Measurements from ENCODE around the gene ZBTB48. TPM values are rescaled to one million over a fixed set of nuclear protein-coding genes. Genes with fewer than 3 reads are reported as not detected.
A peak's percentile ranks its signal among the peaks of the same experiment; 100 is the strongest.

ZBTB48 gene
- polyA plus RNA-seq, 3 donors = 19.0 to 31.4 (median 19.3) TPM

DNA sequence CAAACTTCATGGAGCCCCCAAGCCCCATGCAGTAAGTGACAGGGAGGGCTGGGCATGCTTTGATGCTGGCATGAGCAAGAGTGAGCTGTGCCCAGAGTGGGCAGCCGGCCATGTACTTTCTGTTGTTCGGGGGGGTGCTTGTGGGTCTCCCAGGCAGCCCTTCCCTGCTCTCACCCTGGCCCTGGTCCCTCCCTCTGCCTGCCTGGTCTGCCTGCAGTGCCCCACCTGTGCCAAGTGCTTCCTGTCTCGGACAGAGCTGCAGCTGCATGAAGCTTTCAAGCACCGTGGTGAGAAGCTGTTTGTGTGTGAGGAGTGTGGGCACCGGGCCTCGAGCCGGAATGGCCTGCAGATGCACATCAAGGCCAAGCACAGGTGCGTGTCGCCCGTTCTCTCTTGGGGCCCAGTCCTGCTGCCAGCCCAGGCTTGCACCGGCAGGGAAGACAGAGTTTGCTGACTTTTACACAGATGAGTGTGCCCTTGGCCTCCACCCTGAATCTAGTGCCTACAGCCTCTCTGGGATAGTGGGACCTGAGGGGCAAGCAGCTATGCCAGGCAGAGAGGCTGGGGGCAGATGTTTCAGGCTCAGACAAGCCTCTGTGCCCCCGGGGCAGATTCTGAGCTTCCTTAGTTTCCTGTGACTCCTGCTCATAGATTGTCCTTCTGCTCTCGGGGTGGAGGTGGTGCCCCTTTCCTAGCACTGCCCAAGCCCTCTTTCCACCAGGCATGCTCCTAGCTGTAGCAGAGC lies 7.6 kb downstream of the ZBTB48 start:
- no peak overlapping the region for H3K27ac ChIP-seq (ENCODE audit: low read depth, low read length)
- WGBS, 3 donors = 35 to 62% (median 62%) methylated on average over 13 of the region's 13 CpGs

DNA sequence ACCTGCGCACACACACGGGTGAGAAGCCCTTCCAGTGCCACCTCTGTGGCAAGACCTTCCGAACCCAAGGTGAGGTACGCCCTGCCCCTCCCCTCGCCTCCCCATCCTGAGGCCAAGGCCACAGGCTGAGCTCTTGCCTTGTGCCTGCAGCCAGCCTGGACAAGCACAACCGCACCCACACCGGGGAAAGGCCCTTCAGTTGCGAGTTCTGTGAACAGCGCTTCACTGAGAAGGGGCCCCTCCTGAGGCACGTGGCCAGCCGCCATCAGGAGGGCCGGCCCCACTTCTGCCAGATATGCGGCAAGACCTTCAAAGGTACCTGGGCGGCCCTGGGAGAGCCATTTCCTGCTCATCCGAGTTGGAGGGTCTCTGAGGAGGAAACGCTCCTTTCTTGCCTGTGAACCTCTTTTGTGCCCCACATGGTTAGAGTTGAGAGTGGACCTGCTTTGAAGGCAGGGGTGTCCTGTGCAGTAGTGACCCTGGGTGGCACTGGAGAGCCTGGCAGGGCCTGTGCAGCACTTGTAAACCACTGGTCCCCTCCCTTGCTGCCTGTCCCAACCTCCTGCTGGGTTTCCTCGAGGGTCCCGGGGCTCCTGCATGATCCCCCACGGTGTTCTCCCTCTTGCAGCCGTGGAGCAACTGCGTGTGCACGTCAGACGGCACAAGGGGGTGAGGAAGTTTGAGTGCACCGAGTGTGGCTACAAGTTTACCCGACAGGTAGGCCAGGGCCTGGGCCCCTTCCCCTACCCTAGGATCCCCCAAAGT lies 8.5 kb downstream of the ZBTB48 start:
- 67 to 87% (median 85%) methylated on average over 25 of the region's 25 CpGs for WGBS, 3 donors
- no peak overlapping the region for H3K27ac ChIP-seq (ENCODE audit: low read depth, low read length)

DNA sequence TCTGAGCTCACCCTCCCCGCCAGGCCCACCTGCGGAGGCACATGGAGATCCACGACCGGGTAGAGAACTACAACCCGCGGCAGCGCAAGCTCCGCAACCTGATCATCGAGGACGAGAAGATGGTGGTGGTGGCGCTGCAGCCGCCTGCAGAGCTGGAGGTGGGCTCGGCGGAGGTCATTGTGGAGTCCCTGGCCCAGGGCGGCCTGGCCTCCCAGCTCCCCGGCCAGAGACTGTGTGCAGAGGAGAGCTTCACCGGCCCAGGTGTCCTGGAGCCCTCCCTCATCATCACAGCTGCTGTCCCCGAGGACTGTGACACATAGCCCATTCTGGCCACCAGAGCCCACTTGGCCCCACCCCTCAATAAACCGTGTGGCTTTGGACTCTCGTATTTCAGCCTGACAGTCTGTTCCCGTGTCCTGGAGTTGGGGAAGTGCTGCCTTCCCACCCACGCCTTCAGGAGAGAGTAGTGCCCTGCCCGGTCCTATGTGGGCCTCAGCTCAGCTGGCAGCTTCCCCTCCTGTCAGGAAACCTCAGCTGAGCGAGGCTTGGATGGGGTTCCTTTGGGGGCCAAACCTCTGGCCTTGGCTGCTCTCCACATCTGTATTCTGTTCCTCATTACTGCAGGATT lies 9.2 kb downstream of the ZBTB48 start:
- H3K27ac ChIP-seq (ENCODE audit: low read depth, low read length) = no peak overlapping the region
- WGBS, 3 donors = 74 to 85% (median 78%) methylated on average over 24 of the region's 24 CpGs

DNA sequence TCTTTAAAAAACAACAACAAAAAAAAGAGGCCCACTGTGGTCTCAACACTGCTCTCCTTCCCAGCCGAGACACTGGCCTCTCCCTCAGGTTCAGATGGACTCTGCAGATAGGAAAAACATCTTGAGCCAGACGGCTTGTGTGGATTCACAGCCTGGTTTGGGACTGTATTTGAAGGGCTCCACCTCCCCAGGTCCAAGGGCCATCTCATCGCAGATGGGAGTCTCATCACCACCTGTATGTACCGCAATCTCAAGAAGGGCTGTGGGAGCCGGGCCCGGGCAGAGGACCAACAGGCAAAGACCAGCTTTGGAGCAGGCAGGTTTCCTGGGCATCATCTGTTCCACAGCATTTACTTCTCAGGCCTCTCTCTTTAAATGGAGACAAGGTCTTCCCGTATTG lies 10.3 kb downstream of the ZBTB48 start:
- 83 to 92% (median 88%) methylated on average over 7 of the region's 7 CpGs for WGBS, 3 donors
- no peak overlapping the region for H3K27ac ChIP-seq (ENCODE audit: low read depth, low read length)

DNA sequence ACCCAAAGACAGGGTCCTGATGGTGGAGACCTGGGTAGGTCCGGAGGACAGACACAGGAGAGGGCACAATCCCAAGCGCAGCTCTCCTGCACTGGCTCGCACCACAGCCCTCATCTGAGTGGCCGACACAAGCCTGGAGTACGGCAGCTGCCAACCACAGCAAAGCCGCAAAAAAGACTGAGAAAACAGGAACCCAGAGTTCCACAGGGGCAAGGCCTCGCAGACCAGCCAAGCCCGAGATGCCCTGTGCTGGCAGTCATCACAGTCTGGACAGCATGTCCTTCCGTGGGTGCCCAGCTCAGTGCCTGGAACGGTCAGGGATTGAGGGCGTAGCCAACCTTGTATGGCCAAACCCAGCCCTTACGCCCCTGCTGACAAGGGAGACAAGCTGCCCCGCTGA lies 11.4 kb downstream of the ZBTB48 start:
- WGBS, 3 donors = 45 to 78% (median 48%) methylated on average over 13 of the region's 13 CpGs
- no peak overlapping the region for H3K27ac ChIP-seq (ENCODE audit: low read depth, low read length)

DNA sequence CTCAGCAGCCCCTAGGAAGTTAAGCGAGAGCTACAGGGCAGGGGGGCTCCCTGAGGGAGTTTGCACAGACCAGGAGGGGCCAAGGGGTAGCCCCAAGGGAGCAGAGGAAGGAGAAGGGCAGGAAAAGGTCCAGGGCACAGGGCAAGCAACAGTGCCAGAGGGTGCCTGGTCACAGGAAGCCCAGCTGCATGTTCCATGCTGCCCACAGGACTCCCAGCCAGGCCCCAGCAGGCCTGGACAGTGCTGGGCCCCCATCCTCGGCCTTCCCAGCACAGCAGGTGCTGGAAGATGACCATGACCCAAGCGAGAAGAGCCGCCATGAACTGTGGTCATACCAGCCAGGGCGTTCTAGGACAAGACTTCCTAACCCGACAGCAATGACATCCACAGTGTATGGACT lies 11.8 kb downstream of the ZBTB48 start:
- H3K27ac ChIP-seq (ENCODE audit: low read depth, low read length) = no peak overlapping the region
- WGBS, 3 donors = 74 to 89% (median 80%) methylated on average over 6 of the region's 6 CpGs

DNA sequence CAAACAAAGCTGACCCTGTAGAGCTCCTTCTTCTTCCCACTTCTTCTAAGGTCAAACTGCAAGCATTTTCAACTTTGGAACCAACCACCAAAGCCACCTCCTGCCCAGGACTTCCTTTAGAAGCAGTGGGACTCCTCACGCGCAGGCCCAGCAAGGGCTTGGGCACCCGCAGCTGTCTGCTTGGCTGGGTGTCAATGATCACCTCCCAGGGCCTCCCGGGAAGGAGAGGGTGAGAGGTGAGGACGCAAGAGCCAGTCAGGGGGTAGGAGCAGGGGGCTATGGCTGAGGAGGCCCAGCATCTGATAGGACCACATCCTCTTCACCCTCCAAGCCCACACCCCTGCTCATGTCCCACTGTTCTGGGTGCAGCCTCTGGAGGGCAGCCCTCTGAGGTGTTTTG lies 12.6 kb downstream of the ZBTB48 start:
- no peak overlapping the region for H3K27ac ChIP-seq (ENCODE audit: low read depth, low read length)
- 31 to 53% (median 35%) methylated on average over 5 of the region's 5 CpGs for WGBS, 3 donors

DNA sequence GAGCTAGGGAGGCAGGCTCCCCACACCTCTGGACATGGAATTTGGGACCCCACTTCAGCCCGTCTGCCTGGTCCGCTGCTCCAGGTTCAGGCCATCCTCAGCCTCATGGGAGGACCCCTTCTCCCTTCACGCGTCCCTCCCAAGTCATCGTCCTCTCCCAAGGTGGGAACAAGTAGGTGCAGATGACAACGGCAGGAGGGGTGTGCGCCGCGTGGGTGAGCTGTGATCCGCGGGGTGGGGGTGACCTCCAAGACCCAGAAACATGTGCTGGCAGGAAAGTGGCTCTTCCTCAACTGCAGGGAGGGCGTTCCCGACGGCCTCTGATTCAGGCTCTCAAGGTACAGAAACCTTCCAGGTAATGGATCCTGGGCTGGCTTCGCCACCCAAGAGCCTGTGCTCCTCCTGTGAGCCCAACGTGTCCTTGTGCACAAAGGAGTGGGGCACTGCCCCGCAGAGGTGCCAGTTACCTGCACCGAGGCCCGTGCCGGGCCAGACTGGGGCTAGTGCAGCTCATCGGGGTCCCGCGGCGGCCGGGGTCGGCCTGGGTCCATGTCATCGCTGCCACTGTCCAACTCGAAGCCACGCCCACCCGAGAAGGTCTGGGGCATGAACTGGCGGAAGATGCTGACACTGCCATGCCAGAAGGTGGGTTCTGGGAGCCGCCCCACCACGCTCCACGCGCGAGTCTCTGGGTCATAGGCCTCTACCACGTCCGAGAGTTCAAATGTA lies 13.2 kb downstream of the ZBTB48 start:
- 91 to 94% (median 92%) methylated on average over 38 of the region's 38 CpGs for WGBS, 3 donors
- no peak overlapping the region for H3K27ac ChIP-seq (ENCODE audit: low read depth, low read length)

DNA sequence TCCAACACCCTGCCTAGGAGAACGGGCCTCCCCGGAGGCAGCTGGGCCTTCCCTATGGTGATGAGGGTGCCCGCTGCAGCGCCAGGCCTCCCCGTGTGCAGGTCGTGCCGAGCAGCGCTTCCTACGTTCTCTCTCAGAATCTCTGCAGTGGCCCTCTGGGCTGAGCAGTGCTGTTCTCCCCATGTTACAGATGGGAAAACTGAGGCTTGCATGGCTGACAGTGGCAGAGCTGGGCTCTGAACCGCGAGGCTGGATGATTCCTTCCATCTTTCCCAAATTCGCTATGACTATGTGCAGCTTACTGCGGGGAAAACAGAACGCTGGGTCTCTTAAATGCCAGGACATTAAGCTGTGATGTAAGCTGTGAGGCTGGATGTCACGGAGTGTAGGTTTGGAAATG lies 14.0 kb downstream of the ZBTB48 start:
- 93 to 96% (median 94%) methylated on average over 14 to 15 of the region's 15 CpGs for WGBS, 3 donors
- no peak overlapping the region for H3K27ac ChIP-seq (ENCODE audit: low read depth, low read length)

DNA sequence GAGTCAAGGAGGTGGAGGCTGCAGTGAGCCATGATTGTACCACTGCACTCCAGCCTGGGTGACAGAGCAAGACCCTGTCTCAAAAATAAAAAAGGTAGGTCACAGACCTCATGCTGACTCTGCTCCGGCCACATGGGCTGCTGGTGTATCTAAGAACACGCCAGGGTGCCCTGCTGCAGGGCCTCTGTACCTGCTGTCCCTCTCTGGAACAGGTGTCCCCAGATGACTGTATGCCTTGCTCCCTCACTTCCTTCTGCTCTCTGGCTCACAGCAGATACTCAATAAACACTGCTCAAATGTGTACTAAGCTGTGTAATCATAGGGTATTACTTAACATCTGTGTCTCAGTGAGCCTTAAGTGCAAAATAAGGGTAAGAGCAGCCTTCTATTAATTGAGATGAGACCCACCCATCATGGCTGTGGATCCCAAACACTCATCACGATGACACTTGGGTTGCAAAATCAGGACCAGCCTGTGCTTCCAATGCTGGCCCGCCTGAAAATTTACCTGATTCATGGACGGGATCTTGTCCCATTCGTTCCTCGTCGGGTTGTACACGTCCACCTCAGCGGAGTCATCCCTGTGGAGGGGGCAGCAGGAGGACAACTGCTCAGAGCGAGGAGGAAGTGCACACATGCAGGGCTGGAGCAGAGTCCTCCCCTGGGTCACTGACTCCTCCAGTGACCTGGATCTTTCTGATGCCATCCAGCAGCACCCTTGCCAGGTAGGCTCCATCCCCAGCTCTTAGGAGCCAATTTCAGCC lies 15.4 kb downstream of the ZBTB48 start:
- no peak overlapping the region for H3K27ac ChIP-seq (ENCODE audit: low read depth, low read length)

DNA sequence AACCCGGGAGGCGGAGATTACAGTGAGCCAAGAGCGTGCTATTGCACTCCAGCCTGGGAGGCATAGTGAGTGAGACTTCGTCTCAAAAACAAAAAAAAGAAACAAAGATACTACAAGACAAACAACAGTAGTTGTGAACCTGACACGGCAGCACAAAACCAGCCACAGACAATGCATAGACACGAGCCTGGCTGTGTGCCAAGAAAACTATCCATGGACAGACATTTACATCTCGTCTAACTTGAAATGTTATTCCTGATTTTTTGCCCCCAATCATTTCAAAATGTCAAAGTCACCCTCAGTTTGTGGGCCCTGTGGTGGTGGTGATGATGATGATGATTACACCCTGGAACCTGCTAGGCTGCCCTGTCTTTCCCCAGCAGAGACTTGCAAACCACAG lies 16.6 kb downstream of the ZBTB48 start:
- no peak overlapping the region for H3K27ac ChIP-seq (ENCODE audit: low read depth, low read length)
- 56 to 74% (median 65%) methylated on average over 7 of the region's 7 CpGs for WGBS, 3 donors

More for the DNA sequence above, 15.4 kb downstream of the ZBTB48 start:
- 81 to 91% (median 90%) methylated on average over 11 of the region's 11 CpGs for WGBS, 3 donors

DNA sequence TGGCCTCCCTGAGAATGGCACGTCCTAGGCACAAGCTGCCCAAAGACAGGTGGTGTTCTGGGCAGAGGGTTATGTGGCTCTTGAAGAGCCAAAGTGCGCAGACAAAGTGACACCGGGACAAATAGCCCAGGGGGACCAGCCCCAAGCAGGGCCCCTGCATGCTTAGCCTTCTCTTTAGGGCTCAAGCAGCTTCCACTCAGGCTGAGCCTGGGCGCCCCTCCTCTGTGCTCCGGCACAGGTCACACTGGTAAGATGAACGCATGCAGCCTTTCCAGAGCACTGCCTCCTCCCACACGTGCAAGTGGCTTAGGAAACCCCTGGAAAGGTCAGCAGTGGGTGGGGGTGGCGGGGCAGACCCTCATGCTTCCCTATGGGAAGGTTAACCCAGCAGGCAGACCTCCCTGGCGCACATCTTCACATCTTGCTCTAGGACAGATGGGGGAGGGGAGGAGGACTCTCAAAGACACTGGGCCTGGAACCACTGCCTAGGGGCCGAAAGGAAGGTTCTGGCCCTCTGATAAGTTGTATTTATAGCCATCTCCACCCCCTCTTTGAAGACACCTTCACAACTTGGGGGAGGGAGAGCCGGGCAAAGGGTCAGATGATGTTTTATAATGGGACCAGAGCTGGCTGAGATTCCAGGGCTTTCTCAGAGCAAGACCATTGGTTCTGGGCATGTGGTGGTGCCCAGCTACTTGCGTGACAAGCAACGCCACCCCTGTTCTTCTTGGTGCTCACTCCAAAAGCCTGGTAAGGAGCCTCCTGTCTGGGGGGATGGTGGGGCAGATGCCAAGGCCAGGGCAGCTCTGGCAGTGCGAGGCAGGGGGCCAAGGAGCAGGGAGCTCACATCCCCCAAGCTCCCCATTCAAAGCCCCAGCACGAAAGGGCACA lies 17.3 kb downstream of the ZBTB48 start:
- H3K27ac ChIP-seq (ENCODE audit: low read depth, low read length) = no peak overlapping the region
- WGBS, 3 donors = 73 to 85% (median 79%) methylated on average over 15 of the region's 15 CpGs

DNA sequence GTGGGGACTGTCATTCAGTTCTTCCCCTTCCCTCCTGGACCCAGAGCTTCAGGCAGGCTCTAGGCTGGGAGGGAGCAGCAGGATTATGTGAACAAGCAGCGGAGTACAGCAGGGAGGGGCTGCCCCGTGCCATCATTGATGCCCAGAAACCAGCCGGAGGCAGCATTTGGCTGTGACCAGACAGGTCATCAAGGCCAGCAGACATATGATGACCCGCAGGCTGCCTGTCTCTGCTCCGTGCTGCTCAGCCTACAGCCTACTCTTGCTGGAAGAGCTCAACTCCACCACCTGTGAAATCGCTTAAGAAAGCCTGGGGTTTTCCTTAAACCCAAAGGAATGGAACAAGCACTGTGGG lies 18.0 kb downstream of the ZBTB48 start:
- H3K27ac ChIP-seq (ENCODE audit: low read depth, low read length) = no peak overlapping the region
- WGBS, 3 donors = 78 to 95% (median 91%) methylated on average over 6 of the region's 6 CpGs

DNA sequence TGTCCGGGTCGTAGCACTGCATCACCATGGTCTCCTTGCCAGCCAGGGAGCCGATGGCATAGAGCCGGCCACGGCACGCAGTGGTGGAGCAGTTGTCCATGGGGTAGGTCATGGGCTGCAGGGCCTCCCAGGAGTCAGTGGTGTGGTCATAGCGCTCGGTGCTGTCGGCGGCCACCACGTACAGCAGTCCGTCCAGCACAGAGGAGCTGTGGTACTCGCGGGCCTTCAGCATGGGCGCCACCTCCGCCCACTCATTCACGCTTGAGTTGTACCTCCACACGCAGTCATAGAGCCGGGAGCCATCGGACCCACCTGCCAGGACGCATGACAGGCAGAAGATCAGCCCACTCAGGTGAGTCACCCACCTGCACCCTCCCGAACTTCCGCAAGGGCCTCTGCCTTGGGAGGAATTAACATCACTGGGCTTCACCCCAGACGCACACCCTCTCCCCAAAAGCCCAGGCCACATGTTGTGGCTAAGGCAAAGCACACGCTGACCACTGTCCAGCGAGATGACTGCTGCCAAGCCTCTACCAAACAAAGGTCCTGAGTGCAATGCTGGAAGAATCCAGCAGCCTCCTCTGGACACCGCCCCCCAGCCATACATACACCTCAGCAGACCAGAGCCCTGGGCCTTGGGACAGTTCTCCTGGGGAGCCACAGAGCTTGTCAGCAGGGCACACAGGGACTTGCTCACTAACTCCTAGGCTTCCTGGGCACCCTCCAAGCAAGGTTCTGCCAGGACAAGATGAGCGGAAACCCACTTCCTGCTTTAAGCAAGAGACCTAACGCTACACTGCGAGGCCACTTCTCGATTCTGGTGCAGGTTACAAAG lies 19.6 kb downstream of the ZBTB48 start:
- H3K27ac ChIP-seq (ENCODE audit: low read depth, low read length) = no peak overlapping the region
- WGBS, 3 donors = 62 to 72% (median 70%) methylated on average over 31 of the region's 31 CpGs

DNA sequence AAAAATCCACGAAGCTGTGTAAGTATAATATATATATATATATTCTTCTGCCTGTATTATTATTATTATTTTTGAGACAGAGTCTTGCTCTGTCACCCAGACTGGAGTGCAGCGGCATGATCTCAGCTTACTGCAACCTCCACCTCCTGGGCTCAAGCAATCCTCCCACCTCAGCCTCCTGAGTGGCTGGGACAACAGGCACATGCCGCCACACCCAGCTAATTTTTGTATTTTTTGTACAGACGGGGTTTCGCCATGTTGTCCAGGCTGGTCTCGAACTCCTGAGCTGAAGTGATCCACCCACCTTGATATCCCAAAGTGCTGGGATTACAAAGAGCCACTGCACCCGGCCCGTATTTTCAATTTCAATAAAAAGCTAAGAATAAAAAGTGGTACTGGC lies 20.2 kb downstream of the ZBTB48 start:
- WGBS, 3 donors = 40 to 56% (median 50%) methylated on average over 8 of the region's 8 CpGs
- peak overlapping the region; percentile 5 for H3K27ac ChIP-seq (ENCODE audit: low read depth, low read length)

DNA sequence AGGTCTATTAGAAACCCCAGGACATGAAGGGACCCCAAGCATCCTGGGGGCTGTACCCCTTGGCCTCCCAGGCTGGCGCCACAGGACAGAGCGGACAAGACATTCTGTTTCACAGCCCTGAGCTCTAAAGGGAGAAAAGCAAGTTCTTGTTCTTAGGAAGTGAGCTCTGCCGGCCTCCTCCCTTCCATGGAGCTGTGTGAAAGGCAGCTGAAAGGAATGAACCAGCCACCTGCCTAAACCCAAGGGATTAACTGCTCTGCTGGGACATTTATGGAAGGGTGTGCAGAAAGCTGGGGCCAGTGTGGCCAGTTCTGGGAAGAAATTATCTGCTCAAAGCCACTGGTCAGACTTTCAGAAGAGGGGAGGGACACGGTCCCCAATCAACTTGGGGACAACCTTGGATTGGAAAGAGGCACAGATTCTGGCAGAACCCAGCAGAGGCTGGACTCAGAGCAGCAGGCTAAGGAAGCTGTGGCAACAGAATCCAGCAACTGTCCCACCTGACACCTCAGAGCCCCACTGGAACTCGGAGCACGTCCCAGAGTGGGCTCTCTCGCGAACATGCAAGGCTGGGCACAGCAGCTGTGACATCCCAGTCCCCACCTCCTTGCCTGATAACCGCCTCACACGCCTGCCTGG lies 20.7 kb downstream of the ZBTB48 start:
- WGBS, 3 donors = 12 to 15% (median 12%) methylated on average over 10 of the region's 10 CpGs
- H3K27ac ChIP-seq (ENCODE audit: low read depth, low read length) = peak overlapping the region; percentile 5

Data from adipose tissue (tissue), 3 donors.